Right lobe of liver (tissue), 4 donors: ENCODE data around the gene PAXX.

Experiments used
- POLR2A ChIP-seq: fragments of 450-650 bp; IDR thresholded peaks from one replicate; pipeline ENCODE4 v1.6.1; 2017; ENCODE audit warnings: antibody characterized with exemption, mild to moderate bottlenecking
- TF ChIP-seq, protein P1 (sequence below), 4 donors: fragments of 200-600 bp in 3 of 4; fragments of 450-650 bp in 1 of 4; IDR thresholded peaks; one replicate each; pipeline versions ENCODE4 v1.5.1 to v1.8.0; 2016 to 2022; ENCODE audit warnings: antibody characterized with exemption in 4 of 4, mild to moderate bottlenecking in 2 of 4
- donor health status: DM: no; HTN: no; CAD: no.
- donor health status: DM: no; HTN: no; CAD: no.
- donor health status: DM: no; HTN: yes; CAD: no.

DNA sequence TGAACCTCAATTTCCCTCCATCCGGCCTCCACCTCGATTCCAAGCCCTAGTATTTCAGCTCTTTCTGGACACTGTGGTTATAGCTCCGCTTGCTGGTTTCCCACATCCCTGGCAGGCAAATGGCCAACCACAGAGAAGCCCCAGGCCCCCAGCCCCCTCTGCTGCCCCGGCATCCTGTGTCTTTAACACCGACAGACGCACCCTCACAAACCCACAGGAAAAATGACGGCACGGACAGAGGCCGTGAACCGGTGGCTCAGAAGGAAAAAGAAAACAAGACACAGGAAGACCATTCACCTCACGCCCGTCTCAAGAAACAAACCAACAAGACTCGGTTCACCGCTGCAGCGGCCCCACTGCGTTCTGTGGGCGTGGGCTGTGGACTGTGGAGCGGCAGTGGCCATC lies 5.6 kb downstream of the PAXX start:
- no peak for TF ChIP-seq POLR2A
- TF ChIP-seq, protein P1, sequence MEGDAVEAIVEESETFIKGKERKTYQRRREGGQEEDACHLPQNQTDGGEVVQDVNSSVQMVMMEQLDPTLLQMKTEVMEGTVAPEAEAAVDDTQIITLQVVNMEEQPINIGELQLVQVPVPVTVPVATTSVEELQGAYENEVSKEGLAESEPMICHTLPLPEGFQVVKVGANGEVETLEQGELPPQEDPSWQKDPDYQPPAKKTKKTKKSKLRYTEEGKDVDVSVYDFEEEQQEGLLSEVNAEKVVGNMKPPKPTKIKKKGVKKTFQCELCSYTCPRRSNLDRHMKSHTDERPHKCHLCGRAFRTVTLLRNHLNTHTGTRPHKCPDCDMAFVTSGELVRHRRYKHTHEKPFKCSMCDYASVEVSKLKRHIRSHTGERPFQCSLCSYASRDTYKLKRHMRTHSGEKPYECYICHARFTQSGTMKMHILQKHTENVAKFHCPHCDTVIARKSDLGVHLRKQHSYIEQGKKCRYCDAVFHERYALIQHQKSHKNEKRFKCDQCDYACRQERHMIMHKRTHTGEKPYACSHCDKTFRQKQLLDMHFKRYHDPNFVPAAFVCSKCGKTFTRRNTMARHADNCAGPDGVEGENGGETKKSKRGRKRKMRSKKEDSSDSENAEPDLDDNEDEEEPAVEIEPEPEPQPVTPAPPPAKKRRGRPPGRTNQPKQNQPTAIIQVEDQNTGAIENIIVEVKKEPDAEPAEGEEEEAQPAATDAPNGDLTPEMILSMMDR (IDR thresholded peaks at IDR 0.05): no peak
